ENCODE results near the gene KLC1.

The KLC1 gene

GRCh38 chr14:103741876-103742275 lies 112.9 kb downstream of the KLC1 start:
- Histone ChIP-seq H3K27me3 (ENCODE audit: control insufficient read depth, insufficient read depth, low read length) (no peaks in the 10 kb centered on the region), H3K4me2 (ENCODE audit: low read length) (no peak overlapping the region), H3K79me2 (peaks cover 3% of the 10 kb centered on the region), H3K36me3 (ENCODE audit: control insufficient read depth, insufficient read depth, low read length) (no peaks in the 10 kb centered on the region), H3K9ac (no peak overlapping the region), H3K27ac (no peak overlapping the region), H3K9me3 (ENCODE audit: control insufficient read depth, low read length) (no peaks in the 10 kb centered on the region), H2AFZ (no peak overlapping the region), H3K4me1 (no peaks in the 10 kb centered on the region), H3K4me3 (ENCODE audit: low read depth, low read length) (no peak overlapping the region)
- TF ChIP-seq CTCF (IDR thresholded peaks at IDR 0.05), result no peak

GRCh38 chr14:103742499-103743255 lies 113.7 kb downstream of the KLC1 start:
- no peaks in the 10 kb centered on the region for H3K36me3 ChIP-seq (ENCODE audit: control insufficient read depth, insufficient read depth, low read length)
- no peak overlapping the region for H2AFZ ChIP-seq
- H3K4me3 ChIP-seq (ENCODE audit: low read depth, low read length), result no peak overlapping the region
- no peaks in the 10 kb centered on the region for H3K4me1 ChIP-seq
- no peaks in the 10 kb centered on the region for H3K9me3 ChIP-seq (ENCODE audit: control insufficient read depth, low read length)
- H3K79me2 ChIP-seq, result peaks cover 3% of the 10 kb centered on the region
- no peak overlapping the region for H3K4me2 ChIP-seq (ENCODE audit: low read length)
- TF ChIP-seq CTCF (IDR thresholded peaks at IDR 0.05), result no peak
- no peak overlapping the region for H3K27ac ChIP-seq
- H3K9ac ChIP-seq, result no peak overlapping the region
- no peaks in the 10 kb centered on the region for H3K27me3 ChIP-seq (ENCODE audit: control insufficient read depth, insufficient read depth, low read length)

GRCh38 chr14:103743691-103744090 lies 114.7 kb downstream of the KLC1 start:
- Histone ChIP-seq H3K9me3 (ENCODE audit: control insufficient read depth, low read length) (no peaks in the 10 kb centered on the region), H3K27ac (no peak overlapping the region), H3K4me1 (no peaks in the 10 kb centered on the region), H3K27me3 (ENCODE audit: control insufficient read depth, insufficient read depth, low read length) (no peaks in the 10 kb centered on the region), H2AFZ (no peak overlapping the region), H3K36me3 (ENCODE audit: control insufficient read depth, insufficient read depth, low read length) (no peaks in the 10 kb centered on the region), H3K9ac (no peak overlapping the region), H3K4me2 (ENCODE audit: low read length) (no peak overlapping the region), H3K79me2 (peaks cover 6% of the 10 kb centered on the region), H3K4me3 (ENCODE audit: low read depth, low read length) (no peak overlapping the region)
- TF ChIP-seq CTCF (IDR thresholded peaks at IDR 0.05), result no peak

- H3K4me2 ChIP-seq (ENCODE audit: low read length), result no peak overlapping the region
- H3K9me3 ChIP-seq (ENCODE audit: control insufficient read depth, low read length), result no peaks in the 10 kb centered on the region
- no peaks in the 10 kb centered on the region for H3K27me3 ChIP-seq (ENCODE audit: control insufficient read depth, insufficient read depth, low read length)
- no peak overlapping the region for H2AFZ ChIP-seq
- no peak overlapping the region for H3K9ac ChIP-seq
- H3K27ac ChIP-seq, result no peak overlapping the region
- TF ChIP-seq CTCF (IDR thresholded peaks at IDR 0.05), result no peak
- no peak overlapping the region for H3K4me3 ChIP-seq (ENCODE audit: low read depth, low read length)
- H3K4me1 ChIP-seq, result no peaks in the 10 kb centered on the region
- no peaks in the 10 kb centered on the region for H3K36me3 ChIP-seq (ENCODE audit: control insufficient read depth, insufficient read depth, low read length)
- H3K79me2 ChIP-seq, result peaks cover 6% of the 10 kb centered on the region
Measured at GRCh38 chr14:103744621-103745395, 115.8 kb downstream of the KLC1 start.
